LNCaP clone FGC (cell line): Measurements from ENCODE around the gene BTBD9.

Source experiments
- DNase-seq: peaks from one replicate; pipeline ENCODE4 v3.0.0-alpha.2; 2011; ENCODE audit warnings: low read depth
- H3K4me3 ChIP-seq: 2 replicates; pipeline ENCODE4 v1.5.1; 2011; ENCODE audit warnings: mild to moderate bottlenecking, low read depth, low read length, control low read depth
- CTCF ChIP-seq: IDR thresholded peaks from 2 replicates; pipeline ENCODE4 v1.5.1; 2012; ENCODE audit warnings: mild to moderate bottlenecking; ENCODE audit not compliant: control insufficient read depth, insufficient read depth; ENCODE audit errors: extremely low read depth

BTBD9 gene

GRCh38 chr6:38225766-38226165 lies 414.0 kb downstream of the BTBD9 start:
- DNase-seq: no peak
- H3K4me3 ChIP-seq: no peak overlapping the region
- no peak for TF ChIP-seq CTCF

GRCh38 chr6:38221251-38221650 lies 418.5 kb downstream of the BTBD9 start:
- no peak overlapping the region for H3K4me3 ChIP-seq
- TF ChIP-seq CTCF: no peak
- no peak for DNase-seq

- no peak for DNase-seq
- TF ChIP-seq CTCF: no peak
Measured at GRCh38 chr6:38220069-38220723, 419.5 kb downstream of the BTBD9 start.

GRCh38 chr6:38218235-38218634 lies 421.5 kb downstream of the BTBD9 start:
- no peak overlapping the region for H3K4me3 ChIP-seq
- DNase-seq: no peak
- TF ChIP-seq CTCF: no peak

More at GRCh38 chr6:38220069-38220723, 419.5 kb downstream of the BTBD9 start:
- H3K4me3 ChIP-seq: no peak overlapping the region

GRCh38 chr6:38216451-38216850 lies 423.3 kb downstream of the BTBD9 start:
- H3K4me3 ChIP-seq: no peak overlapping the region
- no peak for TF ChIP-seq CTCF

GRCh38 chr6:38215651-38216311 lies 423.9 kb downstream of the BTBD9 start:
- TF ChIP-seq CTCF: no peak
- no peak overlapping the region for H3K4me3 ChIP-seq
- DNase-seq: no peak

More at GRCh38 chr6:38216451-38216850, 423.3 kb downstream of the BTBD9 start:
- DNase-seq: no peak

GRCh38 chr6:38215225-38215624 lies 424.5 kb downstream of the BTBD9 start:
- H3K4me3 ChIP-seq: no peak overlapping the region
- DNase-seq: no peak

More at GRCh38 chr6:38215225-38215624, 424.5 kb downstream of the BTBD9 start:
- no peak for TF ChIP-seq CTCF
